Breast epithelium (tissue), 4 donors: ENCODE data around the gene MYL9. TPM values are rescaled to one million over a fixed set of nuclear protein-coding genes. Genes with fewer than 3 reads are reported as not detected.

Experiments used
- DNase-seq, 2 donors: peaks; one replicate each; pipeline ENCODE4 v3.0.0-alpha.2; 2019; ENCODE audit warnings: low spot score in 2 of 2
- H3K27ac ChIP-seq, 2 donors: fragments of 200-600 bp; sonication (generic) in 1 of 2; one replicate each; pipeline ENCODE4 v1.5.1; 2016 to 2019; ENCODE audit warnings: mild to moderate bottlenecking in 1 of 2
- H3K27me3 ChIP-seq, 2 donors: fragments of 200-600 bp; sonication (generic) in 1 of 2; one replicate each; pipeline versions ENCODE4 v1.5.1 to v1.6.0; 2017 to 2019; ENCODE audit warnings: control low read depth in 1 of 2, mild to moderate bottlenecking in 1 of 2
- H3K36me3 ChIP-seq: fragments of 200-600 bp; one replicate; pipeline ENCODE4 v1.5.1; 2019
- H3K4me1 ChIP-seq, 2 donors: fragments of 200-600 bp; sonication (generic); one replicate each; pipeline ENCODE4 v1.5.1; 2016 to 2019; ENCODE audit warnings: control low read depth in 1 of 2
- H3K4me3 ChIP-seq, 3 donors: fragments of 200-600 bp; sonication (generic); 1 replicate in 2 of 3; 2 replicates in 1 of 3; pipeline ENCODE4 v1.5.1; 2016 to 2019; ENCODE audit warnings: mild to moderate bottlenecking in 3 of 3, moderate library complexity in 2 of 3
- H3K9me3 ChIP-seq, 2 donors: fragments of 200-600 bp; sonication (generic) in 1 of 2; one replicate each; pipeline ENCODE4 v1.5.1; 2016 to 2019; ENCODE audit warnings: control low read depth in 1 of 2
- POLR2A ChIP-seq: fragments of 450-650 bp; IDR thresholded peaks from one replicate; pipeline ENCODE4 v1.6.1; 2016; ENCODE audit warnings: antibody characterized with exemption, mild to moderate bottlenecking, moderate library complexity
- POLR2AphosphoS5 ChIP-seq, 3 donors: sonication (generic); formaldehyde crosslinking; IDR thresholded peaks; one replicate each; pipeline ENCODE4 v1.6.1; 2017; ENCODE audit warnings: antibody characterized with exemption in 3 of 3
- intact Hi-C: fragments of 100-400 bp; cut with DNase I; formaldehyde crosslinking; loops from one replicate; pipeline ENCODE4 v1.15.1; 2023; ENCODE audit warnings: low total_unique reads
- total RNA-seq, 3 donors: library from RNA; depleted of rRNA; stranded (reverse); fragments of >200 nt; gene quantifications; one replicate each; pipeline ENCODE4 v1.1.0, GENCODE V29; 2016
- TF ChIP-seq, protein P1 (sequence below), 3 donors: fragments of 450-650 bp; IDR thresholded peaks; one replicate each; pipeline ENCODE4 v1.5.1; 2016 to 2017; ENCODE audit warnings: antibody characterized with exemption in 3 of 3, mild to moderate bottlenecking in 3 of 3, moderate library complexity in 3 of 3

MYL9 gene
- total RNA-seq, 3 donors from 2014 or later = 72.9 to 112 (median 91.8) TPM

DNA sequence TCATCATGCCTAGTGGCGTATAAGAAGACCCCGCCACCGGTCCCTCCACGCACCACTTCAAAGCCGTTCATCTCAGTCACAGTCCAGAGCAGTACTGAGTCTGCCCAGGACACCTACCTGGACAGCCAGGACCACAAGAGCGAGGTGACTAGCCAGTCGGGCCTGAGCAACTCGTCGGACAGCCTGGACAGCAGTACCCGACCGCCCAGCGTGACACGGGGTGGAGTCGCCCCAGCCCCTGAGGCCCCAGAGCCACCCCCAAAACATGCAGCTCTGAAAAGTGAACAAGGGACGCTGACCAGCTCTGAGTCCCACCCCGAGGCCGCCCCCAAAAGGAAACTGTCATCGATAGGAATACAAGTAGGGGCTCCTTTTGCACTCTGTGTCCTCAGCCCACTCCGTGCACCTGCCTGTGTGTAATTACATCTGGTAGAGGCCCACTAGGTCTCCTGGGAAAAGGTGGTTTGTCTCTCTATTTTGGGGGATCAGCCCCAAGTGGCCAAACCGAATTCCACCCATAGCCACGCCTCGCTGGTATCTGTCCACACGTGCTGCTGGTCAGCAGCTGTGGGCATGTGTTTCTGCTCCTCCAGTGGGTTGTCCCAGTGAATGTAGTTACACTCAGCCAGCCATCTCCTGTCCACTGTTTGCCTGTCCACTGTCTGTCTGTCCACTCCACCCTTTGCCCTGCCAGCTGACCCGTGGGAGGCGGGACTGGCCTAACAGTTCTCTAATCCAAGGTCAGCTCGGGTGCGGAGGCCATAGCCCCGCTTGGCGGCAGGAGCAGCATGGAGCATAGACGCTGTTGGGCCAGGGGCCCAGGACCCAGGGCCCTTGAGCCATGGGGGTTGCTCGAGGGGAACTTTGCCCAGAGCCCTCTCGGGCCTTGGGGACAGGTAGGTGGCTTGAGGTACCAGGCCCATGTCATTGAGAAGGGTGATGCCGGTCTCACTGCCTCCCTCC is 44.3 kb upstream of the MYL9 start:
- H3K9me3 ChIP-seq = no peaks in the 10 kb centered on the region
- no peak for DNase-seq
- TF ChIP-seq, protein P1, sequence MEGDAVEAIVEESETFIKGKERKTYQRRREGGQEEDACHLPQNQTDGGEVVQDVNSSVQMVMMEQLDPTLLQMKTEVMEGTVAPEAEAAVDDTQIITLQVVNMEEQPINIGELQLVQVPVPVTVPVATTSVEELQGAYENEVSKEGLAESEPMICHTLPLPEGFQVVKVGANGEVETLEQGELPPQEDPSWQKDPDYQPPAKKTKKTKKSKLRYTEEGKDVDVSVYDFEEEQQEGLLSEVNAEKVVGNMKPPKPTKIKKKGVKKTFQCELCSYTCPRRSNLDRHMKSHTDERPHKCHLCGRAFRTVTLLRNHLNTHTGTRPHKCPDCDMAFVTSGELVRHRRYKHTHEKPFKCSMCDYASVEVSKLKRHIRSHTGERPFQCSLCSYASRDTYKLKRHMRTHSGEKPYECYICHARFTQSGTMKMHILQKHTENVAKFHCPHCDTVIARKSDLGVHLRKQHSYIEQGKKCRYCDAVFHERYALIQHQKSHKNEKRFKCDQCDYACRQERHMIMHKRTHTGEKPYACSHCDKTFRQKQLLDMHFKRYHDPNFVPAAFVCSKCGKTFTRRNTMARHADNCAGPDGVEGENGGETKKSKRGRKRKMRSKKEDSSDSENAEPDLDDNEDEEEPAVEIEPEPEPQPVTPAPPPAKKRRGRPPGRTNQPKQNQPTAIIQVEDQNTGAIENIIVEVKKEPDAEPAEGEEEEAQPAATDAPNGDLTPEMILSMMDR (IDR thresholded peaks at IDR 0.05) = no peak
- no peak for TF ChIP-seq POLR2AphosphoS5 (IDR thresholded peaks at IDR 0.05)
- no peak for TF ChIP-seq POLR2A
- no peaks in the 10 kb centered on the region for H3K27me3 ChIP-seq
- no peak overlapping the region for H3K4me3 ChIP-seq
- intact Hi-C loops = no loop called here
- peaks cover 7% of the 10 kb centered on the region for H3K36me3 ChIP-seq
- H3K27ac ChIP-seq = no peak overlapping the region
- H3K4me1 ChIP-seq = peaks cover 6 to 9% of the 10 kb centered on the region in 2 donors

DNA sequence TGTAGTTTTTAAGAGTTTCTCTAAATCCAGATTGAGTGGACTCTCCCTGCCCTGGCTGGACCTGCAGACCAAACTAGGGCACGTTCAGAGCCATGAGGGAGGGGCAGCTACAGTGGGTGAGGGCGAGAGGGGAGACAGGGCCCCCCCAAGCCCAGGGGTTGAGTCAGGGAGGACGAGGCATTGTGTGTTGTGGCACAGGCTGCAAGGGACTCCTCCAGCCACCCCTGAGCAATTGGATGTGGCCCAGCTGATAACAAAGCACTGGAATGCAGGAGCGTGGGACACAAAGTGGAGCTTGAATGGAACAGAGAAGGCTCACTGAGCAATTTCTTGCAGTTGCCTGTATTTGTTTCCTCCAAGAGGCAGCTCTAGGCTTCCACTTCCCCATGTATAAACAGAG is 43.5 kb upstream of the MYL9 start:
- no peak for TF ChIP-seq POLR2AphosphoS5 (IDR thresholded peaks at IDR 0.05)
- TF ChIP-seq, protein P1 (IDR thresholded peaks at IDR 0.05) = no peak
- TF ChIP-seq POLR2A = no peak
- no peak overlapping the region for H3K27ac ChIP-seq
- H3K36me3 ChIP-seq = peaks cover 7% of the 10 kb centered on the region
- no peaks in the 10 kb centered on the region for H3K9me3 ChIP-seq
- intact Hi-C loops = no loop called here
- peaks cover 0 to 6% of the 10 kb centered on the region in 2 donors for H3K4me1 ChIP-seq
- DNase-seq = no peak
- no peak overlapping the region for H3K4me3 ChIP-seq
- no peaks in the 10 kb centered on the region for H3K27me3 ChIP-seq

DNA sequence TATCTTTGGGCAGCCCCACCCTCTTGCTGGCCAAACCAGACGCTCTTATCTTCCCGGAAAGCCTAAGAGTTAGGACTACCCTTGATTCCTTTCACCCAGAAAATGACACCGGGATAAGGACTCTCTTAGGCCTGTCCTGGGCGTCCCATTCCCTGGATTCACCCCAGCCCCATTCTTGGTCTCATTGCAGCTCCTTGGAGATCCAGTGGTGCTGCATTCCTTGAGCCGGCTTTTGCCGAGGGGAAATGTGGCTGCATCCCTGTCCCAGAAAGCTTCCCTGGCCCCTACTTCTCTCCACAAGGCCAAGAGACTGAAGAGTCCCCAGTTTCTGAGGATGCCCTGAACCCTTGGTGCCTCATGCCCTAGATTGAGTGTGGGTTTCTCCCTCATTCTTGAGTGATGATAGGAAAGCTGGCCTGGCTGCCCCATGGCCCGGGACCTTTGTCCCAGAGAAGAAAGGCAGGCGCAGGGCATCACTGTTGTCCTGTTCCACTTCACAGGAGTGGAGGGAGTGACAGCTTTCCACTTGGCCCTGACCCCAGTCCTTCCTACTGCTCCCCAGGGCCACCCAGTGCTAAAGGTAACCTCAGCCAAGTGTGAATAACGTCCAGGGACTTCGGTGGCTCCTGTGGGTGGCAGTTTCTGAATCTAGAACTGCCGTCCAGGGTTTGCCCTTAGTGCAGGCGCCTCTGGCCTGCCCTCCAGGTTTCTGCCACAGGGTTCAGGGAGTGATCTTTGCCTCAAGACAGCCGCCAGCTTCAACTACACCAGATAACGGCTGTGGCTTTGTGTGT is 42.7 kb upstream of the MYL9 start:
- Histone ChIP-seq H3K4me1 (no peaks in the 10 kb centered on the region), H3K9me3 (no peaks in the 10 kb centered on the region), H3K4me3 (no peak overlapping the region), H3K27ac (peak overlapping the region in 1 of 2 donors; percentile 5), H3K27me3 (no peaks in the 10 kb centered on the region), H3K36me3 (peaks cover 7% of the 10 kb centered on the region)
- intact Hi-C loops = no loop called here
- TF ChIP-seq, protein P1 (IDR thresholded peaks at IDR 0.05) = no peak
- TF ChIP-seq POLR2A (no peak), POLR2AphosphoS5 (IDR thresholded peaks at IDR 0.05) (no peak)
- DNase-seq = no peak

DNA sequence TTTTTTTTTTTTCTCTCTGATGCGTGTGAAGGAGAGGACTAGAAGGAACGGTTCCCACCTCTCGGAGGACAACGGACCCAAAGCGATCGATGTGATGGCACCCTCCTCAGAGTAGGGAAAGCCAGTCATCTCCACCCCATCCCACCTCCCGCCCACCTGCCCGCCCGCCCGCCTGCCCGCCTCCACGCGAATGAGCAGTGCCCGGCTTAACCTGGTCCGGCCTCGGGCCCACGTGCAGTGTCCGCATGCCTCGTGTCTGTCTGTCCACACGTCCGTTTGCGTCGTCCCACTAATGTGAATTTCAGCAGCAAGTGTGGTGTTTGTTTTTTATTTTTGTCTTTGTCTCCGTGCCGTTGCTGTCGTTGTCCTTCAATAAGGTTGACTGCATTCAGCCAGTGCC is 42.1 kb upstream of the MYL9 start:
- no peaks in the 10 kb centered on the region for H3K27me3 ChIP-seq
- TF ChIP-seq POLR2AphosphoS5 (IDR thresholded peaks at IDR 0.05) (no peak), POLR2A (no peak)
- TF ChIP-seq, protein P1 (IDR thresholded peaks at IDR 0.05) = no peak
- intact Hi-C loops = no loop called here
- H3K4me3 ChIP-seq = no peak overlapping the region
- H3K4me1 ChIP-seq = no peaks in the 10 kb centered on the region
- DNase-seq = no peak
- H3K36me3 ChIP-seq = peaks cover 7% of the 10 kb centered on the region
- H3K9me3 ChIP-seq = no peaks in the 10 kb centered on the region
- H3K27ac ChIP-seq = peak overlapping the region in 1 of 2 donors; percentile 10
